GM18909 (cell line): ENCODE measurements around the gene APBB2.
"Not testable (repeated sequence)": the region's sequence is repeated elsewhere in the genome, so short reads cannot be mapped to it uniquely, and the experiment has no call there.

Source experiments
- ATAC-seq: cut with Tn5 transposase; IDR thresholded peaks from one replicate; pipeline ENCODE4 v1.9.1; 2021; ENCODE audit warnings: mild to moderate bottlenecking; ENCODE audit not compliant: unreplicated experiment, poor library complexity

The APBB2 gene

DNA sequence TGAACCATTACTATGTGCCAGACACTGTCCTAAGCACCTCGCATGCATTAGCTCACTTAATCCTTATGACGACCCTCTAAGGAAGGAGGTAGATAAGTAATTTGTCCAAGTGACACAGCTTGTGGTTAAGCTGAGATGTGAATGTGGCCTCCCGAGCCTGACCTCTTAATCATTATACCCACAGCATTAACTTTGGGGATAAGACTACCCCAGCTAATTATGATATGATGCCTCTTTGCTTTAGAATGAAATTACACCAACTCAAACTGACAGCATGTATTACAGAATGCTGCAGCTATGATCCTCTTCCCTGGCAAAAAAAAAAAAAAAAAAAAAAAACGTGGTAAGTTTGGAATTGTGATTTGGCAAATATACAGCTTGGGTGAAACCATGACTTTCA, 53.5 kb downstream of the APBB2 start:
- no peak for ATAC-seq

DNA sequence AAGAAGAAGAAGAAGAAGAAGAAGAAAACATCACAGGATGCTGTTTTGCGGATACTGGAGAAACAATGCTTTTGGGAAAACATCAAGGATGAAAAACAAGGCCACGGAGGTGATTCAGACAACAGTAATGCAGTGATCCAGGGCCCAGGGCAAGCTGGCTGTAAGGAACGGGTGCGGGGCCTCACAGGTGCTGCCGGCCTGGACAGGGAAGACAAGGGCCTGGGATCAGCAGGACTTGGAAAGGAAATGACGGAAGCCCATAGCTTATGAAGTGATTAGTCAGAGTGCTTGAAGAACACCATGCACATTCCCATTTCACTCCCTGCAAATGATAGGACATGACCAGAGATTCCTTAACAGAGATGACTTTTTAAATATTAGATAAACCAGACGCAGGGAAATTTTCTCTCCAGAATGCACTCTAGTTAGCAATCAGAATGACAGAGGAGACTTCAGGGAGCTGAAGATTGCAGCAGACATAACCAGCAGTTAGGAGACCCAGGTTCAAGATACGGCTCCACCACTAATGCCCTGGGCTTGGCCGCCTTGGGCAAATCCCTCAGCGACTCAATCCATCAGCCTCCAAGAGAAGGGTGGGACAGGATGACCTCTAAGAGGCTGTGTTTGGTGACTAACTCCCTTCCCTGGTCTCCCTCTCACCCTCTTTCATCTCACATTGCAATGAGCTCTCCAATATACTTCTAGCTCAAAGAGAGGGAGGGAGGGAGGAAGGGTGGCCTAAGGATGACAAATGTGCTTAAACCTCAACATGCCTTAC, 54.1 kb downstream of the APBB2 start:
- ATAC-seq, result no peak

DNA sequence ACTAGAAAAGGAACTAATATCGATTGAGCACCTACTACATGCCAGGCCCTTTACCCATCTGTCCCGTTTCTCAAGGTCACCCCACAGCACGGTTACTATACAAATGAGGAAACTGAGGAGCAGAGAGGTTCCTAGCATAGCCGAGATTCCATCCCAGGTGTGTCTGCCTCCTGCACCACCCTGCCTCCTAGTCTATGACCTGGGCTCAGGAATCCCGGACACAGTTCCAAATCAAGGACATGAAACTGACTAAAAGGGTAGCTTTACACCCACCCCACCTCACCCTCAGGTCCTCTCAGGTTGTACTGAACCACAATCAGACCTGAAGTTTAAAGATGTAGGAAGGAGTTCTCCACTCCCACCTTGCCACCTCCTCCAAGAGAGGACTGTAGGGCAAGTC, 55.6 kb downstream of the APBB2 start:
- ATAC-seq, result no peak

DNA sequence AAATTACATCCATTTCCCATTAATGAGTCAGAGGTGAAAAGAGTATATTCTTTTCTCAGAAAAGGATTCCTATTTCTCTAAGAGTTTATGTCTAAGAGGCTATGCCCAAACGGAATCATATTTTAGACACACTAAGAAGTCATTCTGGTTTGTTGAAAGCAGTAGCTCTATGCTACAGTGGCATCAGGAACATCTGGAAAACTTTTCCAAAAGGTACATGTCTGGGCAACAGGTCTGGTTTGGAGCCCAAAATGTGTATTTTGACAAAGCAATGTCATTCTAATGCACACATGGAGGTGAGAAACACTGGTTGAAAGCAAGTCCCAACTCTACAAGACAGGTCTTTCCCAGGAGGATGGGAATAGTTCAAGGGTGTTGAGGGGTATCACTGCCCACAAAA, 56.1 kb downstream of the APBB2 start:
- no peak for ATAC-seq

DNA sequence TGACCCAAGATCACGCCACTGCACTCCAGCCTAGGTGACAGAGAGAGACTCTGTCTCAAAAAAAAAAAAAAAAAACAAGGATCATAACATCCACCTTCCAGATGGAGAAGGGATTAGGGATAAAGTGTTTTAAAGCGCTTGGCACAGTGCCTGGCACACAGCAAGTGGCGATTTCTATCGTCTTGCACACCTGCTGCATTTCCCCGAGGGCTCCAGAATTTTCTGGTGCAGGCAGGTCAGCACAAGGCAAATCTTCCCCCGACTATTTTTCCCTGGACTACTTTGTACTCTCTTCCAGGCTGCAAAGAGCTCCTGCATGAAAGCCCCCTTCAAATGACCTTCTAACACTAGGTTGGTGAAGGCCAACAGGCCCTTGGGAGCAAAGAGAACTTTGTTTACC, 57.3 kb downstream of the APBB2 start:
- no peak for ATAC-seq

DNA sequence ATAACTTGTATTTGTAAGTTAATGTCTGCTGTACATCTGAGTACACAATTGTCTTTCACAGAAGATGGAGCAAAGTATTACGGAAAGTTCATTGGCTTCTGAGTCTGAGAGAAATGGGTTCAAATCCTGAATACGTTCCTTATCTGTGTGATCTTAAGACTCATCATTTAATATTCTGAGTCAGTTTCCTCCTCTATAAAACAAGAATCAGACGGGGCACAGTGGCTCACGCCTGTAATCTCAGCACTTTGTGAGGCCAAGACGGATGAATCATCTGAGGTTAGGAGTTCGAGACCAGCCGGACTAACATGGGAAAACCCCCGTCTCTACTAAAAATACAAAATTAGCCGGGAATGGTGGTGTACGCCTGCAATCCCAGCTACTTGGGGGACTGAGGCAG, 57.8 kb downstream of the APBB2 start:
- ATAC-seq, result no peak

DNA sequence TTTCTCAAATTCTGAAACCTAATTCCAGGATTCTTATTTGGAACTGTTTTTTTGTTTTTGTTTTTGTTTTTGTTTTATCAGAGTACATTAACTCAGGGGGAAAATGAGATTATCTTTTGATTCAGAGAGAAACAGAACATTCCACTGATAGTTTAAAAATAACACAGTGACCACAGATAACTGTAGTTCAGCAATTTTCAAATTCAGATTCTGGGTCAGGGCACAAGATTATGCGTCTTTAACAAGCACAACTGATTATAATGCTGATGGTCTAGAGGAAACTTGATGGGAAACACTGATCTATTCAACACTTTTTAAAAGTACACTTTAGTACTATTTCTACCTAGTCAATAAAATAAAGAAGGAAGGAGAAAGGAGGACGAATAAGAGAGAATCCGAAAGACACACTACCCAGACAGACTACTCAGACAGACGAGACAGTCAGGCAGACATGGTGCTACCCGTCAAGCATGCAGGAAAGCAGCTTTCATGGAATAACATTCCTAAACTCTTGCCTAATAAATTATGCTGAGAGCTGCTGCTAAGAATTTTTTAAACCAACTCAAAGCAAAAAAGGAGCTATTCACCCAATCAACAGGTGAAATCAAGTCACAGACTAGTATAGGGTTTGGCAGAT, 59.0 kb downstream of the APBB2 start:
- no peak for ATAC-seq

DNA sequence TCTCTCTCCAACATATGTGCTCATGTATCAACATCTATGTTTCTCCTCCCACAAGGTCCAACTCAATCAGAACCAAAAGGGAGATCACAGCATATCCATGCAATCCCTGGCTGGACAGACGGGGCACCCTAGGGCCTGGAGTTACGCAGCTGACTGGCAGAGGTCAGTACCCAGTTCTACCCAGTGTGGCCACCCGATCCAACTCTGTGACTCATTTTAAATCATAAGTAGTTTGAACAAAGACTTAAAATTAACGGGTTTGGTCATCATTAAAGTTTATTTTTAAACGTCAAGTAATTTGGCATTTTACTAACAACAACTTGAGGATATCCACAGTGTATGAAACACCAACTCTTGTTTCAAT, 59.5 kb downstream of the APBB2 start:
- ATAC-seq, result no peak

DNA sequence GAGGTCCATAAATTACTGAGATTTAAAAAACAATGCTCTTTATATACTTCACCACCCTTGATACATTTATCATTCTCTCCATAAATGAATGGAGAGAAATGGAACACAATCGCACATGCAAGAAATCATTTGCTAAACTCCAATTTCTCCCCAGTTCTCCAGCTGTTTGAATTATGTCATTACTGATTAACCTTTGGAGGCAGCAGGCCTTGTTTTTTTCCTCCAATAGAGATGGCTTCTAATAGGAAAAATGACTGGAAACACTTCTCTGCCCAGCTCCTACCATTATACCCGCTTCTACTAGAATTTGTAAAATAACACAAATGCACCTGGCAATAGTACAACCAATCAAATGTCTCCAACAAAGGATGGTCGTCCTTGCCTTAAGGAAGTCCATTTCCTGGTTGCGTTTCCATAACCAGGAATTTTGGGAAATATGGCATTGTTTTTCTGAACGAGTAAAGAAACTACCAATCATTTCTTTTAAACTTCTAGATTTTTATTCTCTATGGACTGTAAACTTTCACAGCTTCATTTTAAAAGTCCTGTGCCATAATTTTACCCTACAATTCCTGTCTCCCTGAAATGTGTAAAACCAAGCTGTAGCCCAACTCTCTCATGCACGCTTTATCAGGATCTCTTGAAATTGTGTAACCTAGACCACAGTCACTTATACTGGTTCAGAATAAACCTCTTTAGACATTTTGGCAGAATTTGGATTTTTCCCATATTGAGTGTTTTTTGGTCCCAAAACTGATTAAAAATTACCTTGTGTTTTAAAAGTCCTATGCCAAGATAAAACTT, 60.1 kb downstream of the APBB2 start:
- no peak for ATAC-seq

DNA sequence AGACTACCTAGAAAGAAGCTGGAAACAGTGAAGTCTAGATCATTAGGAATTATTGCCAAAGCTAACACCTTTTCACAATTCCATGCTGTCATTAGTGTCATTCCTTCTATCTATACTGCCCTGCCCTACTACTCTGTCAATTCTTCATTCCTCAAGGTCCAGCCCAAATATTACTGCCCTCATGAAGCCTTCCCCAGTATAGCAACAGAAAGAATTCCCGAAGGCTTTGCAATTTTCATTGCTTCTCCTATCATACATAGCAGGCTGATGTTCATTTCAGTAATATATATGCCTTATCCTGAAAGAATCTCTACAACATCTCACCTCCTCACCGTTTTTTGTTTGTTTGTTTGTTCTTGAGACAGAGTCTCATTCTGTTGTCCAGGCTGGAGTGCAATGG, 63.9 kb downstream of the APBB2 start:
- no peak for ATAC-seq

DNA sequence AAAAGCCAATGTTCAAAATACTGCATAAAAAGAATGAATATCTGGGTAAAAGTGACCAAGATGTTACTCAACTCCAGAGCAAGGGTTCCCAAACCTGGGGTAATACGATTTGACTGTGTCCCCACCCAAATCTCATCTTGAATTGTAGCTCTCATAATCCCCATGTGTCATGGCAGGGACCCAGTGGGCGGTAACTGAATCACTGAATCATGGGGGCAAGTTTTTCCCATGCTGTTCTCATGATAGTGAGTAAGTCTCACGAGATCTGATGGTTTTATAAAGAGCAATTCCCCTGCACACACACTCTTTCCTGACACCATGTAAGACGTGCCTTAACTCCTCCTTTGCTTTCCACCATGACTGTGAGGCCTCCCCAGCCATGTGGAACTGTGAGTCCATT, 64.8 kb downstream of the APBB2 start:
- not testable (repeated sequence) for ATAC-seq

DNA sequence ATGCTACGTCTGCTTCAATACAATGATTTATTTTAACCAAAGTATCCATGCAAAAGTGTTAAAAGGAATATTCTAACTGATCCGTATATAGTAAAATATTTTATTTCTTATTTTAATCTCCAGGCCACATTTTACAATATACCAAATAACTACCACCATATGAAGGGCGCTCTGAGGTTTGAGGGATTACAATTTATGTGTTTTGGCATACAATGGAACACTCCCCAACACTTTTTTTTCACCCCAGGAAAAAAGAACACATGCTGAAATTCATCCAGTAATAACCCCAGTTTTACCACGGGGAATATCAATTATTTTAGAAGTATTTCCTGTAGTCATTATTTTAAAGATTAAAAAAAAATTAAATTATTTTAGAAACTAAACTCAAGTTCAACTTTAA, 65.4 kb downstream of the APBB2 start:
- no peak for ATAC-seq

DNA sequence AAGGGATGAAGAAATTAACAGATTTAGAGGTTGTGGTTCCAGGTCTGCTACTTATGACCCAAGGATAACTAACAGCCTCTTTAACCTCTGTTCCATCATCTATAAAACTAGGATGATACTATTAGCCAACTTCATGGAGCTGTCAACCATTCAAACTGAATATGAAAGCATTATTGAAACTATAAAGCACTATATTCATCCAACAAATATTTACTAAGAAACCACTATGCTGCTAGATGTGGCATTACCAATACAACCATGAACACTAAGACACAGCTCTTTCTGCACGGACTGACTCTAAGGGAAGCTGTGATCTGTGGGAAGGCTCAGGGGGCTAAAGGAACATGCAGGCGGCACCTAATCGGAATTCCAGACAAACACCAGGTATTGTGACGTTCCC, 66.0 kb downstream of the APBB2 start:
- no peak for ATAC-seq

DNA sequence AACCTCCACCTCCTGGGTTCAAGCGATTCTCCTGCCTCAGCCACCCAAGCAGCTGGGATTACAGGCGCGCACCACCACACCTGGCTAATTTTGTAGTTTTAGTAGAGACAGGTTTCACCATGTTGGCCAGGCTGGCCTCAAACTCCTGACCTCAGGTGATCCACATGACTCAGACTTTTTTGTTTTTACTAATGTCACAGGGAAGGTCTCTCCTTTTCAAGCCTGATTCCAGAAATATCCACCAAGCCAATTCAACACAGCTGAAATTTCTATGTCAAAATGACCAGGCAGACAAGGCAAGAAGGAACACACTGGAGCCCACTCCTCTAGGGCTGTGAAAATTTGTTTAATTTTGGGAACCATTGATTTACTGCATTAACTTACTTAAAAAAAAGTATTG, 66.8 kb downstream of the APBB2 start:
- ATAC-seq, result not testable (repeated sequence)

DNA sequence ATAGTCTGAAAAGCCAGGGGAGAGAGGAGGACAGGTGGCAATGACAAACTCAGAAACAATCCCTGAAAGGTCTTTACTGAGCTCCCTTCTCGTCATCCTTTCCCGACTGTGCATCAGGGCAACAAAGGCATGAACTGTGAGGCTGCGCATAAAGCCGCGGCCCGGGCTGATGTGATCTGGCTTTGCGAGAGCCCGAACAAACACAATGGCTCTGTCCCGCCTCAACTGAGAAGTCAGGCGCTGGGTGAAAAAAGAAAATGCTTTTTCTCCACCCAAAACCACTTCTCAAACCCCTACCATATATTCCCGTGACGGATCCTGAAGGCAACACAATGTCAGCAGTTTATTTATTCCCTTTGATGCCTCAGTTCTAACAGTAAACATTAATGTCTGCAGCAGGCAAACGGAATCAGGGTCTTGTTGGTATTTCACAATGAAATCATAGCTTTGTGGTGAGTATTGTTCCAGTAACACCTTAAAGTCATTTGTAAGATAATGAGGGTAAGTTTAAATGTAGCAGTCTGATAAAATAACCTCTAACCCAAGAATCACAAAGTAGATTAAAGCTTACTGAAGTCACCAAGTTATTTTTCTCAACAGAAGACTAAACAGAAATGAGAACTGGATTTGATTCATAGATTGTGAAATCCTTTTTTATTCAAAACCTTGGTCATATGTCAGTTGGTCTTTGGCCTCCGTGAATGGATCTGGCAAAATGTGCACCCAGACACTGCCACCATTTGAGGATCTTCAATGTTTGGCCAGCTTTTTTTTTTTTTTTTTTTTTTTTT, 67.4 kb downstream of the APBB2 start:
- ATAC-seq, result no peak

DNA sequence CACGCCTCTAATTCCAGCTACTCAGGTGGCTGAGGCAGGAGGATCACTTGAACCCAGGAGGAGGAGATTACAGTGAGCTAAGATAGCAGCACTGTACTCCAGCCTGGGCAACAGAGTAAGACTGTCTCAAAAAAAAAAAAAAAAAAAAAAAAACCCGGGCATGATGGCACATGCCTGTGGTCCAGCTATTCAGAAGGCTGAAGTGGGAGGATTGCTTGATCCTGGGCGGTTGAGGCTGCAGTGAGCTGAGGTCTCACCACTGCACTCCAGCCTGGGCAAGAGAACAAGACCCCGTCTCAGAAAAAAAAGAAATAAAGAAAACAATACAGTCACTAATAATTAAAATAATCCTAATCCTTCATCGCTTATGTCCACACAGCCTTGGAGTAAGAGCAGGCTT, 68.1 kb downstream of the APBB2 start:
- ATAC-seq, result no peak

DNA sequence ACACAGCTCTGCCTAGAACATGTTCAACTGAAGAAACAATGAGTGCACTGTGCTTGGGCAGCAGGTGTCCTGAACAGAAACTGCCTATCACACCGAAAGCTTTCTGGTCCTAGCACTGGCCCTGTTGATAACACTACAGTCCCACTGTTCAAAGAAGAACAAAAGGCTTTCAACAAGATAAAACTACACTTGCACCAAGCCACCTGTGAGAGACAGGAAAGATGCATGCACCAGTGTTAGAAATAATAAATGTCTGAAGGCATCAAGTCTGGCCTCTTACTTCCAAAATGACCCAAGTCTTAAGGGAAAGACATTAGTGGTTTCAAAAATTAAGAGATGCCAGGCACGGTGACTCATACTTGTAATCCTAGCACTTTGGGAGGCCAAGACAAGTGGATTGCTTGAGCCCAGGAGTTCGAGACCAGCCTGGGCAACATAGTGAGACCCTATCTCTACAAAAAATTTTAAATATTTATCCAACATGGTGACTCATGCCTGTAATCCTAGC, 68.7 kb downstream of the APBB2 start:
- peak; percentile 66 for ATAC-seq

DNA sequence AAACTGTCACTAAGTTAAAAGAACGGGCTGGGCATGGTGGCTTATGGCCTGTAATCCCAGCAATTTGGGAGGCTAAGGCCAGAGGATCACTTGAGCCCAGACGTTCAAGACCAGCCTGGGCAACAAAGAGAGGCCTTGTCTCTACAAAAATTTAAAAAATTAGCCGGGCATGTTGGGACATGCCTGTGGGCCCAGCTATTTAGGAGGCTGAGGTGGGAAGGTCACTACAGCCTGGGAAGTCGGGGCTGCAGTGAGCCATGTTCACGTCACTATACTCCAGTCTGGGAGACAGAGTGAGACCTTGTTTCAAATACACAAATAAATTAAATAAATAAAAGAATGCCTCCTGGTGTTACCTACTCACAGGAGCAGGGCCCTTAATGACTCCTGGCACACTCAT, 69.5 kb downstream of the APBB2 start:
- no peak for ATAC-seq

DNA sequence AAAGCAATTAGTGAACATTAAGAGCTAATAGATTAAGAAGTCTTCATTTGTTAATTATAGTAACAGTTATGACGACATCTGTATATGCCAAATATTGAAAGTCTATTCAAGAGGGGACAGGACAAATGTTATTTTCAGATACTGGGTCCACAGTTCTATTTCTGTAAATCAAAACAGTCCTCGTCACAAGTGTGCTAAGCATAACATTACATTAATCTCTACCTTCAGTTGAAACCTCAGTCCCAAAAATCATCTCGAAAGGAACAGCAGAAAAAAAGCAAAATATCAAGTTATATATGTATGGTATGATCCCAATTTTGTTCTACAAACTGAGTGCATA, 70.3 kb downstream of the APBB2 start:
- ATAC-seq, result no peak

DNA sequence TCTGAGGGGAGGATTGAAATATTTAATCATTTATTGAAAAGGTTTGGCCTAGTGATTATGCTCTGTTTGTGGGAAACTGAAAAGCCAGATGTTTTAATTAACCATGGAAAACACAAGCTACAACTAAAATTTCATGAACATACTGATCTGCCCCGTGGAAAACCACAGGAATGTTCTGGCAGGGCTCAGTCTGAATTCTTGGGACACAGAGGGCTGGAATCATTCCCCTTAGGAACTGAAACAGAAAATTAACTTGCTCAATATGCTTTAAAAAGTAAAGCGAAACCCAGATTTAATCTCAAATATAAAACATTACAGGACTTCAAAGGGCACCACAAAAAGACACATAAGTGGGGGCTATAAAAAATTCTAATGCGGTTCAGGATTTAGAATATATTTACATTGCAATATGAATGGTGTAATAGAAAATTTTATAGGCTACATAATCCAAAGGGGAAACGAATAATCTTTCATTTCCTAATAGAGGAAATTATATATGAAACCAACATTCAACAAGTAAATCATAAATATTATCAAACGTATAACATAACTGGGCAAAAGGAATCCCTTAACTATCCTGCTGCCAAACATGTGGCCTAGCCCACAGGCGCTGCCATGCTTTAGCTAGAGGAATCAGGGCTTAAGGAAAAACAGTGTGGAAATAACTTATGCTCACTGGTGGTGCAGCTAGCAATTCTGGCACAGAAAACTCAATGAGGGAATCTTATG, 70.9 kb downstream of the APBB2 start:
- no peak for ATAC-seq
